Effector memory CD4-positive, alpha-beta T cell (primary cell): Measurements from ENCODE around the gene ARMC10.
A peak's percentile ranks its signal among the peaks of the same experiment; 100 is the strongest.
"Not testable (repeated sequence)": the region's sequence is repeated elsewhere in the genome, so short reads cannot be mapped to it uniquely, and the experiment has no call there.

Source experiments
- DNase-seq, 3 donors: peaks; one replicate each; pipeline ENCODE4 v3.0.0-alpha.2; 2020
- H3K27ac ChIP-seq: 2 replicates; pipeline ENCODE4 v1.7.0; 2013; ENCODE audit warnings: mild to moderate bottlenecking, low read length, moderate library complexity; ENCODE audit not compliant: insufficient read depth, poor library complexity, severe bottlenecking
- H3K27me3 ChIP-seq: replicated peaks from 2 replicates; pipeline ENCODE4 v1.7.0; 2013; ENCODE audit warnings: mild to moderate bottlenecking, low read length; ENCODE audit not compliant: insufficient read depth, control insufficient read depth, poor library complexity, severe bottlenecking
- H3K36me3 ChIP-seq: 2 replicates; pipeline ENCODE4 v1.7.0; 2013; ENCODE audit warnings: mild to moderate bottlenecking, low read length, moderate library complexity; ENCODE audit not compliant: control insufficient read depth, insufficient read depth
- H3K4me1 ChIP-seq: 2 replicates; pipeline ENCODE4 v1.7.0; 2013; ENCODE audit warnings: low read length, mild to moderate bottlenecking; ENCODE audit not compliant: control insufficient read depth, insufficient read depth, poor library complexity, severe bottlenecking
- H3K4me3 ChIP-seq: 2 replicates; pipeline ENCODE4 v1.7.0; 2013; ENCODE audit warnings: low read length, low read depth, mild to moderate bottlenecking; ENCODE audit not compliant: insufficient read depth, poor library complexity, severe bottlenecking
- H3K9me3 ChIP-seq: 2 replicates; pipeline ENCODE4 v1.7.0; 2013; ENCODE audit warnings: mild to moderate bottlenecking, low read length, moderate library complexity; ENCODE audit not compliant: control insufficient read depth
- total RNA-seq, 3 donors: gene quantifications; one replicate each; lab custom pipeline; 2026; lab: John Stamatoyannopoulos, UW

The ARMC10 gene
- 14.0 to 20.2 (median 17.4) reads per million in 3 donors for total RNA-seq

DNA sequence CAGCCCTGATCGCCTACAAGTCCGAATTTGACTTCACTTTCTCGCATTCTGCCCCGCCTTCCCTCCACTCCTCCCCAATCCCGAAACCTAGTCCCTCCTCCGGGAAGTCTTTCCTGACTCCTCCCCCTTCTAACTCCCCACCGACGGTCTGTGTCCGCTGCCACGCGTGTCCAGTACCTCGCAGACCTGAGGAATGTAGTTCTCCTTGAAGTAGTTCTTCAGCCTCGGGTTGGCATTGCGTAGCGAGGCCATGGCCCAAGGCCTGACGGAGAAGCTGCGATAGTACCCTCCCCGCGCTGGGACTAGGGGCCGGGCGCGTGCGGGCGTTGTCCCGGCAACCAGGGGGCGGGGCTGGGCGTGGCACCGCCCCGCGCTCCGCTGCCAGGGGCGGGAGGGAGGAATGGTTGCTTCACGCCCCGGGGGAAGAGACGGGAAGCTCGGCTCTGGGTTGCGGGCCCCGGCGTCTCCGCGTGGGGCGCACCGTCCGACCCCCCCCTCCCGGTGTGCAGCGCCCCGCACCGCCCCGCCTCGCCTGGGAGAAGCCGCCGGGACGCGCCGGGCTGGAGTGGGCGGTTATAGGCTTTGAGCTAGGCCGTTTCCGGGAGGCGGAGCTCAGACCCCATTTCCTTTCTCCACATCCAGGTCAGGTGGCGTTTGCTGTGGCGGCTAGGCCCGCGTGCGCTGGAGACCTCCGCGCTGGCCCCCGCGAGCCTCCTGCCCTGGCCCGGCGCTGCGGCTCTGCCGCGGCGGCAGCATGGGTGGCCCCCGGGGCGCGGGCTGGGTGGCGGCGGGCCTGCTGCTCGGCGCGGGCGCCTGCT lies at the start of gene ARMC10, which contains the start of gene FBXL13:
Gene ARMC10 (plus strand): TSS at position 622 of the 818 bp plus-strand sequence. CDS start 133 bp downstream, at position 755.
Gene FBXL13 (minus strand): TSS at position 278 of the 818 bp plus-strand sequence.
- Histone ChIP-seq H3K27me3 (no peaks in the 10 kb centered on the region), H3K36me3 (no peaks in the 10 kb centered on the region), H3K4me1 (peaks cover 11% of the 10 kb centered on the region), H3K4me3 (peak within 1 kb of the TSS; percentile 86), H3K9me3 (no peaks in the 10 kb centered on the region), H3K27ac (peak within 1 kb of the TSS; percentile 63)
- DNase-seq = peak; percentile 85 to 88 (median 85)

DNA sequence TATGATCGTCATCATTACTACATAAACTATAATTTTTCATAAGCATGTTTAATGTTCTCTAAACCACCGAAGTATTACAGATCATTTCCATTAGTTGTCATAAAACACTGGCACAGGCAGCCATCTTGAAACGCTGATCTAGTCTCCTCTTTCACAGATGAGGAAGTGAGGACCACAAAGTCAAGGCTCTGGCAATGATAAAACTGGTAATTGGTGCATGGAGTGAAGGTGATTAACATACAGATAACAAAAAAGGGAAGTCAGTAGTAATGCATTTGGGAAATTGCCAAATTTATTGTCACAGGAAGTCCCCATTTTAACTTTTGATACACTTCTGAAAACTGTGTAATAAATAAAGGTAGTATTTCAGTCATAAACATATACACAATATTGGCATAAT lies 49.6 kb upstream of the ARMC10 start:
- Histone ChIP-seq H3K4me1 (no peaks in the 10 kb centered on the region), H3K27me3 (no peaks in the 10 kb centered on the region), H3K4me3 (no peak overlapping the region), H3K9me3 (no peaks in the 10 kb centered on the region), H3K27ac (no peak overlapping the region), H3K36me3 (no peaks in the 10 kb centered on the region)
- no peak for DNase-seq

DNA sequence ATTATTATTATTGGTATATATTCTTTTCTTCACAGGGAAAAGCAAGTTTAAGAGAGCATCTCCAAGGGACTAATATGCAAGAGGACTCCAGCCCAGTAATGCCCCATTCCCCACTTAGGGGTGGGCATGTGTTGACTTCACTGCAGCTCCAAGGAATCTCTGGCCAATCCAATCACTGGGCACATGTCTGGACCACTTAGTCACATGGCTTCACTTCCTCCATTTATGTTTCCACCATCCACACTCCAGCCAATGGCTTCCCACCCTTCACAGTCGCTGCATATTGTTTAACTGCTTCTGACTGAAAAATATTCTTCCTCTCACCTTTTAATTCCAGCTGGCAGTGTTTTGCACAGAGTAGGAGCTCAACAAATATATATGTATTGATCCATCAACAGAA lies 43.9 kb upstream of the ARMC10 start:
- H3K9me3 ChIP-seq = no peaks in the 10 kb centered on the region

DNA sequence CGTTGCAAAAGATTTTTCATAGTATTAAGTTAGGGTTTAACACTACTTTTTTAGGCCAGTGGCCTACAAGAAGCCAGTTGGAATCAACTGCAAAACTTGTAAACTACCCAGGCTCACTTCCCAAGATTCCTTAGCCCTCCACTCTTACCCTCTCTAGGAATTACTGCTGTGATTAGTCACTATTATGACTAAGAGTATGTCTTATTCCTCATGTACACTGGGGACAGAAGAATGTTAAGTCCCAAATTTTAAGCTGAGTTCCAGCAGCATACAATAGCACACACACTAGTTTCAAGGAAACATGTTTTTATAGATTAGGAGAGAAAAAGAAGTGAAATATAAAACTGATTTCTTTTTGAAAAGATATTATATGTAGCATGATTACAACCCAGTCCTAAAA lies 43.2 kb upstream of the ARMC10 start:
- Histone ChIP-seq H3K36me3 (no peaks in the 10 kb centered on the region), H3K27ac (no peak overlapping the region), H3K4me1 (no peaks in the 10 kb centered on the region), H3K9me3 (no peaks in the 10 kb centered on the region), H3K27me3 (no peaks in the 10 kb centered on the region), H3K4me3 (no peak overlapping the region)
- no peak for DNase-seq

More for the DNA sequence above, 43.9 kb upstream of the ARMC10 start:
- Histone ChIP-seq H3K27ac (no peak overlapping the region), H3K27me3 (no peaks in the 10 kb centered on the region), H3K36me3 (no peaks in the 10 kb centered on the region), H3K4me3 (no peak overlapping the region), H3K4me1 (no peaks in the 10 kb centered on the region)
- no peak for DNase-seq

DNA sequence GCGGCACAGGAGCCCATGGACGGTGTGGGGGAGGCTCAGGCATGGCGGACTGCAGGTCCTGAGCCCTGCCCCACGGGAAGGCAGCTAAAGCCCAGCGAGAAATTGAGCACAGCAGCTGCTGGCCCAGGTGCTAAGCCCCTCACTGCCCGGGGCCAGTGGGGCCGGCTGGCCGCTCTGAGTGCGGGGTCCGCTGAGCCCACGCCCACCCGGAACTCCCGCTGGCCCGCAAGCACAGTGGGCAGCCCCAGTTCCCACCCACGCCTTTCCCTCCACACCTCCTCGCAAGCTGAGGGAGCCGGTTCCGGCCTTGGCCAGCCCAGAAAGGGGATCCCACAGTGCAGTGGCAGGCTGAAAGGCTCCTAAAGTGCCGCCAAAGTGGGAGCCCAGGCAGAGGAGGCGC lies 40.6 kb upstream of the ARMC10 start:
- H3K27me3 ChIP-seq, H3K27ac ChIP-seq, H3K4me1 ChIP-seq, H3K9me3 ChIP-seq, DNase-seq, H3K36me3 ChIP-seq, H3K4me3 ChIP-seq: not testable (repeated sequence)

DNA sequence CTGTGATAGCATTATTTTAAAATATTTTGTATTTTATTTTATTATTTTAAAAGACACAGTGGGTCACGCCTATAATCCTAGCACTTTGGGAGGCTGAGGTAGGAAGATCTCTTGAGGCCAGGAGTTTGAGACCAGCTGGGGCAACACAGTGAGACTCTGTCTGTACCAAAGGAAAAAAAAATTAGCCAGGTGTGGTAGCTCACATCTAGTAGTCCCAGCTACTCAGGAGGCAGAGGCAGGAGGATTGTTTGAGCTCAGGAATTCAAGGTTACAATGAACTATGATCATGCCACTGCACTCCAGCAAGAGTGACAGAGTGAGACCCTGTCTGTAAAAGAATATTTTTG lies 37.5 kb upstream of the ARMC10 start:
- Histone ChIP-seq H3K4me3 (no peak overlapping the region), H3K9me3 (no peaks in the 10 kb centered on the region), H3K36me3 (no peaks in the 10 kb centered on the region), H3K27ac (no peak overlapping the region), H3K4me1 (no peaks in the 10 kb centered on the region), H3K27me3 (no peaks in the 10 kb centered on the region)
- DNase-seq = no peak

DNA sequence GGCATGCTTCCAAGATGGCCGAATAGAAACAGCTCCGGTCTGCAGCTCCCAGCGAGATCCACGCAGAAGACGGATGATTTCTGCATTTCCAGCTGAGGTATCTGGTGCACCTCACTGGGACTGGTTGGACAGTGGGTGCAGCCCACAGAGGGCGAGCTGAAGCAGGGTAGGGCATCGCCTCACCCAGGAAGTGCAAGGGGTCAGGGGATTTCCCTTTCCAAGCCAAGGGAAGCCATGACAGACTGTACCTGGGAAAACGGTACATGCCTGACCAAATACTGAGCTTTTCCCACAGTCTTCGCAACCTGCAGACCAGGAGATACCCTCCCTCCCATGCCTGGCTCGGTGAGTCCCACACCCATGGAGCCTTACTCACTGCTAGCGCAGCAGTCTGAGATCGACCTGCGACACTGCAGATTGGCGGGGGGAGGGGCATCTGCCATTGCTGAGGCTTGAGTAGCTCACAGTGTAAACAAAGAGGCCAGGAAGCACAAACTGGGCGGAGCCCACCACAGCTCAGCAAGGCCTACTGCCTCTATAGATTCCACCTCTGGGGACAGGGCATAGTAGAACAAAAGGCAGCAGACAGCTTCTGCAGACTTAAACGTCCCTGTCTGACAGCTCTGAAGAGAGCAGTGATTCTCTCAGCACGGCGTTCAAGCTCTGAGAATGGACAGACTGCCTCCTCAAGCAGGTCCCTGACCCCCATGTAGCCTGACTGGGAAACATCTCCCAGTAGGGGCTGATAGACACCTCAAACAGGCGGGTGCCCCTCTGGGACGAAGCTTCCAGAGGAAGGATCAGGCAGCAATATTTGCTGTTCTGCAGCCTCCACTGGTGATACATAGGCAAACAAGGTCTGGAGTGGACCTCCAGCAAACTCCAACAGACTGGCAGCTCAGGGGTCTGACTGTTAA lies 36.9 kb upstream of the ARMC10 start:
- not testable (repeated sequence) for H3K27ac ChIP-seq, H3K4me1 ChIP-seq, DNase-seq, H3K36me3 ChIP-seq, H3K4me3 ChIP-seq, H3K27me3 ChIP-seq, H3K9me3 ChIP-seq

DNA sequence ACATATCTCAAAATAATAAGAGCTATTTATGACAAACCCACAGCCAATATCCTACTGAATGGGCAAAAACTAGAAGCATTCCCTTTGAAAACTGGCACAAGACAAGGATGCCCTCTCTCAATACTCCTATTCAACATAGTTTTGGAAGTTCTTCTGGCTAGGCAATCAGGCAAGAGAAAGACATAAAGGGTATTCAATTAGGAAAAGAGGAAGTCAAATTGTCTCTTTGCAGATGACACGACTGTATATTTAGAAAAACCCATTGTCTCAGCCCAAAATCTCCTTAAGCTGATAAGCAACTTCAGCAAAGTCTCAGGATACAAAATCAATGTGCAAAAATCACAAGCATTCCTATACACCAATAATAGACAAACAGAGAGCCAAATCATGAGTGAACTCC lies 33.1 kb upstream of the ARMC10 start:
- not testable (repeated sequence) for H3K9me3 ChIP-seq, H3K27ac ChIP-seq, H3K4me3 ChIP-seq

DNA sequence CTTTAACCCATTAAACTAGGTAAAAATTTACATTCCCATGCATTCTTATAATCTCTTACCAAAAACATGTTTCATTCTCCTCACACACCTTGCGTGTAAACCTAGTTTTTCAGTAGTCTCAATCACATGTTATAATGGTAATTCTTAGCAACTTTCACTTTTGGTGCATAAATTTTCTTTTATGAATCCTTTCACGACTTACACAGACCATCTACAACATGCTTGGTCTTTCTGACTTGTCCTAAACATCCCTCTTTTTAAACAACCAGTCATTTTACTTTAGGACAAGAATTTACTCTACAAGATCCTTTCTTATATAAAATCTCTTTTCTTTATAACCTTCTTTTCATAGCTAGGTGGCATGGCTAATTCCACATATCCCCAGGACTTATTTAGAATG lies 26.1 kb upstream of the ARMC10 start:
- Histone ChIP-seq H3K36me3 (no peaks in the 10 kb centered on the region), H3K4me1 (no peaks in the 10 kb centered on the region), H3K27me3 (no peaks in the 10 kb centered on the region), H3K27ac (no peak overlapping the region), H3K4me3 (no peak overlapping the region), H3K9me3 (no peaks in the 10 kb centered on the region)
- no peak for DNase-seq

More for the DNA sequence above, 33.1 kb upstream of the ARMC10 start:
- not testable (repeated sequence) for H3K27me3 ChIP-seq, DNase-seq, H3K4me1 ChIP-seq, H3K36me3 ChIP-seq

DNA sequence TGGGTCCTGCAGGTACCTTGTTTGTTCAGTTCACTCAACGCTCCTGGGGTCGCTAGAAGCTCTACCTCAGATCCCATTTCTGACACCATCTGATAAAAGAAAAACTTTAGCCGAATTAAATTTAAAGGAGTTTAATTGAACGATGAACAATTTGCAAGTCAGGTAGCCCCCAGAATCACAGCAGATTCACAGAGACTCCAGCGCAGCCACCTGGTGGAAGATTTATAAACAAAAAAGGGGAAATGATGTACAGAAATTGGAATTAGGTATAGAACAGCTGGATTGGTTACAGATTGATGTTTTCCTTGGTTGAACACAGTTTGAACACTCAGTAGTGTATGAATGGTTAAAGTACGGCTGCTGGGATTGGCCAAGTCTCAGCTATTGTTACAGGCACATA lies 23.4 kb upstream of the ARMC10 start:
- DNase-seq = no peak
- H3K4me3 ChIP-seq = no peak overlapping the region
- H3K4me1 ChIP-seq = no peaks in the 10 kb centered on the region
- no peaks in the 10 kb centered on the region for H3K36me3 ChIP-seq
- no peak overlapping the region for H3K27ac ChIP-seq
- H3K27me3 ChIP-seq = no peaks in the 10 kb centered on the region
- H3K9me3 ChIP-seq = no peaks in the 10 kb centered on the region
